ENCODE data around the gene CABCOCO1. TPM values are rescaled to one million over a fixed set of nuclear protein-coding genes. Genes with fewer than 3 reads are reported as not detected.
"Not testable (repeated sequence)": the region's sequence is repeated elsewhere in the genome, so short reads cannot be mapped to it uniquely, and the experiment has no call there.

Gene CABCOCO1
- total and polyA plus RNA-seq, 8 donors, result 0.19 to 2.7 (median 0.31) TPM; not detected in 4

GRCh38 chr10:61688551-61689308 lies 26.0 kb downstream of the CABCOCO1 start:
- no peak overlapping the region for H3K27ac ChIP-seq
- H3K4me1 ChIP-seq, result no peaks in the 10 kb centered on the region
- no peaks in the 10 kb centered on the region for H3K27me3 ChIP-seq
- 80 to 90% methylated on average over 11 of the region's 11 CpGs for WGBS, 2 donors
- no peak overlapping the region for H3K4me3 ChIP-seq
- intact Hi-C loops (cut with DNase I), result no loop called here
- FAIRE-seq (no peak), ATAC-seq (no peak), DNase-seq (no peak)
- TF ChIP-seq CTCF (IDR thresholded peaks at IDR 0.05), result no peak
- no peaks in the 10 kb centered on the region for H3K36me3 ChIP-seq
- no peaks in the 10 kb centered on the region for H3K9me3 ChIP-seq

GRCh38 chr10:61691667-61692066 lies 28.9 kb downstream of the CABCOCO1 start:
- H3K4me1 ChIP-seq; H3K9me3 ChIP-seq; intact Hi-C loops (cut with DNase I); DNase-seq; H3K4me3 ChIP-seq; FAIRE-seq; H3K36me3 ChIP-seq; H3K27me3 ChIP-seq; ATAC-seq; H3K27ac ChIP-seq: not testable (repeated sequence)
- WGBS, 2 donors, result 91 to 100% methylated on average over 2 of the region's 2 CpGs

GRCh38 chr10:61692447-61693010 lies 29.8 kb downstream of the CABCOCO1 start:
- H3K36me3 ChIP-seq, result no peaks in the 10 kb centered on the region
- no peak overlapping the region for H3K4me3 ChIP-seq
- H3K27me3 ChIP-seq, result no peaks in the 10 kb centered on the region
- no peaks in the 10 kb centered on the region for H3K4me1 ChIP-seq
- H3K27ac ChIP-seq, result no peak overlapping the region
- TF ChIP-seq CTCF (IDR thresholded peaks at IDR 0.05), result no peak
- 75 to 76% methylated on average over 3 of the region's 3 CpGs for WGBS, 2 donors
- ATAC-seq (no peak), FAIRE-seq (no peak), DNase-seq (no peak)
- intact Hi-C loops (cut with DNase I), result no loop called here
- H3K9me3 ChIP-seq, result no peaks in the 10 kb centered on the region

GRCh38 chr10:61698968-61699655 lies 36.4 kb downstream of the CABCOCO1 start:
- FAIRE-seq (no peak), DNase-seq (no peak), ATAC-seq (no peak)
- no peaks in the 10 kb centered on the region for H3K36me3 ChIP-seq
- H3K27ac ChIP-seq, result no peak overlapping the region
- WGBS, 2 donors, result 78 to 88% methylated on average over 4 of the region's 4 CpGs
- no peak for TF ChIP-seq CTCF (IDR thresholded peaks at IDR 0.05)
- H3K4me1 ChIP-seq, result no peaks in the 10 kb centered on the region
- H3K27me3 ChIP-seq, result no peaks in the 10 kb centered on the region
- intact Hi-C loops (cut with DNase I), result no loop called here
- no peaks in the 10 kb centered on the region for H3K9me3 ChIP-seq
- no peak overlapping the region for H3K4me3 ChIP-seq

GRCh38 chr10:61701055-61701705 lies 38.5 kb downstream of the CABCOCO1 start:
- 39 to 43% methylated on average over 2 of the region's 2 CpGs for WGBS, 2 donors
- no peak for ATAC-seq
- H3K36me3 ChIP-seq, result no peaks in the 10 kb centered on the region
- no peak overlapping the region for H3K4me3 ChIP-seq
- H3K9me3 ChIP-seq, result no peaks in the 10 kb centered on the region
- H3K4me1 ChIP-seq, result no peaks in the 10 kb centered on the region
- no peak for DNase-seq
- no peaks in the 10 kb centered on the region for H3K27me3 ChIP-seq
- no peak for TF ChIP-seq CTCF (IDR thresholded peaks at IDR 0.05)
- FAIRE-seq, result no peak
- H3K27ac ChIP-seq, result no peak overlapping the region
- intact Hi-C loops (cut with DNase I), result no loop called here

Data from pancreas (tissue), 10 donors.